Panc1 (cell line): ENCODE measurements around the gene PLOD3. TPM values are rescaled to one million over a fixed set of nuclear protein-coding genes. Genes with fewer than 3 reads are reported as not detected.
A peak's percentile ranks its signal among the peaks of the same experiment; 100 is the strongest.

Experiments used
- ATAC-seq: fragments of 200-7000 bp; cut with Tn5 transposase; 2 replicates; pipeline ENCODE4 v1.9.1; 2020; ENCODE audit warnings: mild to moderate bottlenecking, moderate library complexity
- BruUV-seq: library from RNA; stranded (reverse); fragments of 400-500 nt; replicated peaks from 2 replicates; lab custom pipeline; 2021; lab: Mats Ljungman, UMichigan
- CTCF ChIA-PET: fragments of 300-600 bp; sonication (Branson Sonifier 250); formaldehyde crosslinking; loops from one replicate; lab custom pipeline; 2022; ENCODE audit warnings: antibody characterized with exemption; lab: Charles Lee
- POLR2A ChIA-PET: fragments of 300-600 bp; sonication (Branson Sonifier 250); formaldehyde crosslinking; loops from one replicate; lab custom pipeline; 2022; ENCODE audit warnings: antibody characterized with exemption; lab: Charles Lee
- DNase-seq: peaks from one replicate; pipeline ENCODE4 v3.0.0-alpha.2; 2010; ENCODE audit warnings: low read depth, low spot score
- H3K27ac ChIP-seq: 2 replicates; pipeline ENCODE4 v1.5.1; 2011; ENCODE audit warnings: mild to moderate bottlenecking, low read length, inconsistent platforms
- H3K27me3 ChIP-seq: fragments of 200-500 bp; sonication (Bioruptor generic); 2 replicates; pipeline ENCODE4 v1.6.0; 2014; ENCODE audit warnings: low read length, inconsistent platforms; ENCODE audit not compliant: control insufficient read depth, insufficient read depth
- H3K36me3 ChIP-seq: fragments of 200-500 bp; sonication (Bioruptor generic); 2 replicates; pipeline ENCODE4 v1.5.1; 2014; ENCODE audit warnings: inconsistent platforms, mild to moderate bottlenecking, low read length, moderate library complexity; ENCODE audit not compliant: control insufficient read depth, insufficient read depth
- H3K4me1 ChIP-seq: 2 replicates; pipeline ENCODE4 v1.5.1; 2011; ENCODE audit warnings: inconsistent platforms, mild to moderate bottlenecking, low read length, moderate library complexity; ENCODE audit not compliant: control insufficient read depth, insufficient read depth
- H3K4me3 ChIP-seq, 2 experiments: 2 replicates each; pipeline ENCODE4 v1.5.1; 2011 to 2012; ENCODE audit warnings: low read depth in 2 of 2, low read length in 2 of 2, mild to moderate bottlenecking in 2 of 2, inconsistent platforms in 1 of 2, moderate library complexity in 1 of 2
- H3K9me3 ChIP-seq: fragments of 200-500 bp; sonication (Bioruptor generic); 2 replicates; pipeline ENCODE4 v1.5.1; 2014; ENCODE audit warnings: low read depth, mild to moderate bottlenecking, inconsistent platforms, low read length, moderate library complexity; ENCODE audit not compliant: control insufficient read depth, insufficient read depth
- CTCF ChIP-seq: fragments of 450-650 bp; IDR thresholded peaks from 2 replicates; pipeline ENCODE4 v1.5.1; 2017; ENCODE audit warnings: mild to moderate bottlenecking
- POLR2AphosphoS5 ChIP-seq: IDR thresholded peaks from 2 replicates; pipeline ENCODE4 v1.6.1; 2012; ENCODE audit warnings: mild to moderate bottlenecking, low read depth, low read length, moderate library complexity
- REST ChIP-seq, 2 experiments: IDR thresholded peaks; 2 replicates each; pipeline ENCODE4 v1.6.1; 2011 to 2012; ENCODE audit warnings: low read depth in 2 of 2, control low read depth in 1 of 2, low read length in 1 of 2, mild to moderate bottlenecking in 1 of 2, moderate library complexity in 1 of 2; ENCODE audit not compliant: insufficient read depth in 1 of 2
- SIN3A ChIP-seq: IDR thresholded peaks from 2 replicates; pipeline ENCODE4 v1.6.1; 2012; ENCODE audit warnings: low read depth, mild to moderate bottlenecking, low read length, moderate library complexity, borderline replicate concordance; ENCODE audit not compliant: insufficient read depth
- in situ Hi-C: cut with HindIII; loops from 2 replicates; pipeline ENCODE4 v1.10.0; 2016; ENCODE audit warnings: low sequenced_read_pairs, low pct_unique_long_range_greater_than_20kb
- intact Hi-C: fragments of 100-400 bp; cut with micrococcal nuclease; formaldehyde crosslinking; loops from one replicate; pipeline ENCODE4 v1.10.0; 2022; ENCODE audit not compliant: unreplicated experiment
- total RNA-seq: library from RNA; stranded (reverse); gene quantifications from one replicate; pipeline ENCODE4 v1.2.1, GENCODE V29; 2021; ENCODE audit not compliant: unreplicated experiment

The PLOD3 gene
- total RNA-seq, 1 experiment from 2014 or later, result 93.0 TPM

- DNase-seq (peak; percentile 96), ATAC-seq (peak; percentile 100)
- ChIA-PET POLR2A (interaction anchor here (1.0 kb wide), 1 partner anchor 13 kb away, joined by 4 read pairs; no protein-coding TSS in a partner anchor), CTCF (interaction anchor here (0.7 to 0.9 kb wide), 4 partner anchors 26 to 859 kb away, joined by 3 to 4 read pairs (median 3); no protein-coding TSS in a partner anchor)
- TF ChIP-seq REST (IDR thresholded peaks at IDR 0.05; ENCODE audit: insufficient read depth in 1 of 2, low read depth in 2 of 2, low read length in 1 of 2), result no peak
- peak; percentile 80 for TF ChIP-seq POLR2AphosphoS5
- peak overlapping the region; percentile 91 for H3K27ac ChIP-seq
- H3K9me3 ChIP-seq, result no peaks in the 10 kb centered on the region
- peaks cover 5% of the 10 kb centered on the region for H3K4me1 ChIP-seq
- BruUV-seq, result TSS peak; percentile 86
- intact Hi-C loops, result no loop called here
- no peaks in the 10 kb centered on the region for H3K36me3 ChIP-seq
- in situ Hi-C loops, result no loop called here
- no peaks in the 10 kb centered on the region for H3K27me3 ChIP-seq
- H3K4me3 ChIP-seq, result peak overlapping the region; percentile 57 to 85
These were observed 34.7 kb upstream of the PLOD3 start for GRCh38 chr7:101251871-101252659.

- peak overlapping the region in 1 of 2 experiments; percentile 85; a peak in 1 of 4 replicates for H3K4me3 ChIP-seq
- ATAC-seq (no peak), DNase-seq (no peak)
- peaks cover 8% of the 10 kb centered on the region for H3K4me1 ChIP-seq
- H3K27me3 ChIP-seq, result no peaks in the 10 kb centered on the region
- ChIA-PET POLR2A (interaction anchor here (0.6 kb wide), 1 partner anchor 57 kb away, joined by 5 read pairs; no protein-coding TSS in a partner anchor), CTCF (no interaction called here)
- H3K27ac ChIP-seq, result no peak overlapping the region
- TF ChIP-seq POLR2AphosphoS5, result no peak
- TF ChIP-seq REST (IDR thresholded peaks at IDR 0.05; ENCODE audit: insufficient read depth in 1 of 2, low read depth in 2 of 2, low read length in 1 of 2), result no peak
- no peak for TF ChIP-seq SIN3A
- TF ChIP-seq CTCF, result no peak
- intact Hi-C loops, result no loop called here
- in situ Hi-C loops, result no loop called here
- H3K9me3 ChIP-seq, result no peaks in the 10 kb centered on the region
- no TSS peak for BruUV-seq
- no peaks in the 10 kb centered on the region for H3K36me3 ChIP-seq
These were observed 32.9 kb upstream of the PLOD3 start for GRCh38 chr7:101250324-101250723.
